ENCODE data around the gene AGL. TPM values are rescaled to one million over a fixed set of nuclear protein-coding genes. Genes with fewer than 3 reads are reported as not detected.

The AGL gene
- total RNA-seq, 1 experiment from 2014 or later: 12.0 TPM

DNA sequence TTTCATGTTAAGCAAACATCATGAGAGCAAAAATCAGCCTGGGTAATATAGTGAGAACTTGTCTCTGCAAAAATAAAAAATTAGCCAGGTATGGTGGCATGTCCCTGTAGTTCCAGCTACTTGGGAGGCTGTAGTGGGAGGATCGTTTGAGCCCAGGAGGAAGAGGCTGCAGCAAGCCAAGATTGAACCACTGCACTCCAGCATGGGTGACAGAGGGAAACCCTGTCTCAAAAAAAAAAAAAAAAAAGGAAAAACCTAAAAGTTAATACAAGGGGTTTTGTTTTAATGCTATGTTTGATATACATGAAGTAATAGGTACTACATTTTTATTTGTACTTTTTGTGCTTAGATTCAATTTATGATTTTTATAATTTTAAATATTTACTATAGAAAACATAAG lies 92.6 kb downstream of the AGL start:
- DNase-seq (ENCODE audit: low read depth, low spot score): no peak
- H3K27ac ChIP-seq (ENCODE audit: low read length): no peak overlapping the region
- no peak for TF ChIP-seq TCF7L2 (IDR thresholded peaks at IDR 0.05; ENCODE audit: low read depth, low read length)
- no peak for TF ChIP-seq CTCF (IDR thresholded peaks at IDR 0.05)
- TF ChIP-seq, protein P1, sequence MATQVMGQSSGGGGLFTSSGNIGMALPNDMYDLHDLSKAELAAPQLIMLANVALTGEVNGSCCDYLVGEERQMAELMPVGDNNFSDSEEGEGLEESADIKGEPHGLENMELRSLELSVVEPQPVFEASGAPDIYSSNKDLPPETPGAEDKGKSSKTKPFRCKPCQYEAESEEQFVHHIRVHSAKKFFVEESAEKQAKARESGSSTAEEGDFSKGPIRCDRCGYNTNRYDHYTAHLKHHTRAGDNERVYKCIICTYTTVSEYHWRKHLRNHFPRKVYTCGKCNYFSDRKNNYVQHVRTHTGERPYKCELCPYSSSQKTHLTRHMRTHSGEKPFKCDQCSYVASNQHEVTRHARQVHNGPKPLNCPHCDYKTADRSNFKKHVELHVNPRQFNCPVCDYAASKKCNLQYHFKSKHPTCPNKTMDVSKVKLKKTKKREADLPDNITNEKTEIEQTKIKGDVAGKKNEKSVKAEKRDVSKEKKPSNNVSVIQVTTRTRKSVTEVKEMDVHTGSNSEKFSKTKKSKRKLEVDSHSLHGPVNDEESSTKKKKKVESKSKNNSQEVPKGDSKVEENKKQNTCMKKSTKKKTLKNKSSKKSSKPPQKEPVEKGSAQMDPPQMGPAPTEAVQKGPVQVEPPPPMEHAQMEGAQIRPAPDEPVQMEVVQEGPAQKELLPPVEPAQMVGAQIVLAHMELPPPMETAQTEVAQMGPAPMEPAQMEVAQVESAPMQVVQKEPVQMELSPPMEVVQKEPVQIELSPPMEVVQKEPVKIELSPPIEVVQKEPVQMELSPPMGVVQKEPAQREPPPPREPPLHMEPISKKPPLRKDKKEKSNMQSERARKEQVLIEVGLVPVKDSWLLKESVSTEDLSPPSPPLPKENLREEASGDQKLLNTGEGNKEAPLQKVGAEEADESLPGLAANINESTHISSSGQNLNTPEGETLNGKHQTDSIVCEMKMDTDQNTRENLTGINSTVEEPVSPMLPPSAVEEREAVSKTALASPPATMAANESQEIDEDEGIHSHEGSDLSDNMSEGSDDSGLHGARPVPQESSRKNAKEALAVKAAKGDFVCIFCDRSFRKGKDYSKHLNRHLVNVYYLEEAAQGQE (IDR thresholded peaks at IDR 0.05; ENCODE audit: insufficient read depth in 1 of 2, low read depth in 2 of 2, low read length in 1 of 2): no peak
- TF ChIP-seq POLR2AphosphoS5 (IDR thresholded peaks at IDR 0.05; ENCODE audit: low read depth, low read length): no peak
- no peak for TF ChIP-seq SIN3A (IDR thresholded peaks at IDR 0.05; ENCODE audit: borderline replicate concordance, insufficient read depth, low read depth, low read length)
- no TSS peak for BruUV-seq (replicated peaks)
- H3K9me3 ChIP-seq (ENCODE audit: control insufficient read depth, insufficient read depth, low read depth, low read length): no peaks in the 10 kb centered on the region
- no peaks in the 10 kb centered on the region for H3K27me3 ChIP-seq (ENCODE audit: control insufficient read depth, insufficient read depth, low read length)
- intact Hi-C loops (cut with micrococcal nuclease; ENCODE audit: unreplicated experiment): no loop called here
- no peaks in the 10 kb centered on the region for H3K4me1 ChIP-seq (ENCODE audit: control insufficient read depth, insufficient read depth, low read length)
- H3K4me3 ChIP-seq (ENCODE audit: low read depth in 2 of 2, low read length in 2 of 2): no peak overlapping the region
- POLR2A ChIA-PET: no interaction called here
- ATAC-seq: no peak
- CTCF ChIA-PET: no interaction called here
- H3K36me3 ChIP-seq (ENCODE audit: control insufficient read depth, insufficient read depth, low read length): no peaks in the 10 kb centered on the region
- in situ Hi-C loops (cut with HindIII; ENCODE audit: low pct_unique_long_range_greater_than_20kb, low sequenced_read_pairs): no loop called here

DNA sequence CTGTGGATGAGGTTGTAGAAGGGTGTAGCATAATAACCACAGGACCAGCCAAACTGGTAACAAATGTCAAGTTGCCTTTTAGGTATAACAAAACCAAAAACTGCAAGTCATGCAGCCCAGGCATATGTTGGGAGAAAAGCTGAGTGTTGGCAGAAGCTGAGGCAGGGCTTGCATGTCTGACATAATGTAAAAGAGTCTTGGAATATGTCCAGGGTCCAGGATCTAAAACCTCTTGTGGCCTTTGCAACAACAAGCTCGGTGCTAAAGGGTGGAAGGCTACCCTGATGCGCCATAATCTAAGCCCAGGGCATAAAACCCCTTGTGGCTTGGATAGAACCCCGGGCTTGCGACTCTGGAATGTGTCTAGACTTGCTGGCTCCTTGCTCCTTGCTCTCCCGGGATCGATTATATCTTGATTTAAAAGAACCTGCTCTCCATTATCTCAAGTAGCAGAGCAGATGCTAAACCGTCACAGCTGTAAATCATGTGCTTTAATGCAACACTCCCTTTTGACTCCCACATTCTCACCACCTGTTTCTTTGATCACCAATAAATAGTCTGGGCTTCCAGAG lies 93.1 kb downstream of the AGL start:
- BruUV-seq (replicated peaks): no TSS peak
- CTCF ChIA-PET: no interaction called here
- intact Hi-C loops (cut with micrococcal nuclease; ENCODE audit: unreplicated experiment): no loop called here
- in situ Hi-C loops (cut with HindIII; ENCODE audit: low pct_unique_long_range_greater_than_20kb, low sequenced_read_pairs): no loop called here
- Histone ChIP-seq H3K4me3 (ENCODE audit: low read depth in 2 of 2, low read length in 2 of 2) (no peak overlapping the region), H3K9me3 (ENCODE audit: control insufficient read depth, insufficient read depth, low read depth, low read length) (no peaks in the 10 kb centered on the region), H3K27me3 (ENCODE audit: control insufficient read depth, insufficient read depth, low read length) (no peaks in the 10 kb centered on the region), H3K27ac (ENCODE audit: low read length) (no peak overlapping the region), H3K36me3 (ENCODE audit: control insufficient read depth, insufficient read depth, low read length) (no peaks in the 10 kb centered on the region), H3K4me1 (ENCODE audit: control insufficient read depth, insufficient read depth, low read length) (no peaks in the 10 kb centered on the region)
- POLR2A ChIA-PET: no interaction called here
- ATAC-seq (no peak), DNase-seq (ENCODE audit: low read depth, low spot score) (no peak)
- TF ChIP-seq SIN3A (IDR thresholded peaks at IDR 0.05; ENCODE audit: borderline replicate concordance, insufficient read depth, low read depth, low read length): no peak
- TF ChIP-seq TCF7L2 (IDR thresholded peaks at IDR 0.05; ENCODE audit: low read depth, low read length): no peak
- TF ChIP-seq CTCF (IDR thresholded peaks at IDR 0.05): no peak
- no peak for TF ChIP-seq POLR2AphosphoS5 (IDR thresholded peaks at IDR 0.05; ENCODE audit: low read depth, low read length)
- TF ChIP-seq, protein P1 (IDR thresholded peaks at IDR 0.05; ENCODE audit: insufficient read depth in 1 of 2, low read depth in 2 of 2, low read length in 1 of 2): no peak

Measured in Panc1 (cell line).